Peyer's patch (tissue), 4 donors: ENCODE data around the gene ALKBH5.

Experiments used
- POLR2A ChIP-seq, 2 donors: fragments of 450-650 bp; IDR thresholded peaks; one replicate each; pipeline ENCODE4 v1.5.1; 2017; ENCODE audit warnings: antibody characterized with exemption in 2 of 2, mild to moderate bottlenecking in 2 of 2, moderate library complexity in 2 of 2
- TF ChIP-seq, protein P1 (sequence below), 6 experiments: fragments of 450-650 bp in 4 of 6; fragments of 200-600 bp in 2 of 6; sonication (generic) in 1 of 6; IDR thresholded peaks; one replicate each; pipeline ENCODE4 v1.5.1; 2017 to 2019; ENCODE audit warnings: antibody characterized with exemption in 6 of 6, mild to moderate bottlenecking in 3 of 6, moderate library complexity in 1 of 6

DNA sequence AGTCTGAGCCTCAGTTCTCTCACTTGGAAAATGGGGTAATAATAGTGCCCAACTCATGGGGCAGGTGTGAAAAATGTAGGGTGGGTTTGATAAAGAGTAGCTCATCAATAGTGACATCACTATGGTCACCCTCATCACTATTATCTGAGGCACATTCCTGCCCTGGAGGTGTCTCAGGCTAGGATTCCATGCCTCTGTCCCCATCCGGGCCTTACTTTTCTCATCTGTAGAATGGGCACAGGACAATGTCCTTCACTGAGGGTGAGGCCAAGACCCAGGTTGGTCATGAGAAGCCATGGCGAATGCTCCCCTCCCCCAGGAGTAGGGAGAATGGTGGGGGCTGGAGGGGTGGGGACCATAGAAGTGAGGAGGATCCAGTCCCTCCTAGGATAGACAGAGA is 44.5 kb upstream of the ALKBH5 start:
- TF ChIP-seq, protein P1, sequence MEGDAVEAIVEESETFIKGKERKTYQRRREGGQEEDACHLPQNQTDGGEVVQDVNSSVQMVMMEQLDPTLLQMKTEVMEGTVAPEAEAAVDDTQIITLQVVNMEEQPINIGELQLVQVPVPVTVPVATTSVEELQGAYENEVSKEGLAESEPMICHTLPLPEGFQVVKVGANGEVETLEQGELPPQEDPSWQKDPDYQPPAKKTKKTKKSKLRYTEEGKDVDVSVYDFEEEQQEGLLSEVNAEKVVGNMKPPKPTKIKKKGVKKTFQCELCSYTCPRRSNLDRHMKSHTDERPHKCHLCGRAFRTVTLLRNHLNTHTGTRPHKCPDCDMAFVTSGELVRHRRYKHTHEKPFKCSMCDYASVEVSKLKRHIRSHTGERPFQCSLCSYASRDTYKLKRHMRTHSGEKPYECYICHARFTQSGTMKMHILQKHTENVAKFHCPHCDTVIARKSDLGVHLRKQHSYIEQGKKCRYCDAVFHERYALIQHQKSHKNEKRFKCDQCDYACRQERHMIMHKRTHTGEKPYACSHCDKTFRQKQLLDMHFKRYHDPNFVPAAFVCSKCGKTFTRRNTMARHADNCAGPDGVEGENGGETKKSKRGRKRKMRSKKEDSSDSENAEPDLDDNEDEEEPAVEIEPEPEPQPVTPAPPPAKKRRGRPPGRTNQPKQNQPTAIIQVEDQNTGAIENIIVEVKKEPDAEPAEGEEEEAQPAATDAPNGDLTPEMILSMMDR (IDR thresholded peaks at IDR 0.05) = no peak
- TF ChIP-seq POLR2A (IDR thresholded peaks at IDR 0.05) = no peak
